ENCODE data around the gene SACM1L.
"Not testable (repeated sequence)": the region's sequence is repeated elsewhere in the genome, so short reads cannot be mapped to it uniquely, and the experiment has no call there.

SACM1L gene

GRCh38 chr3:45690336-45691035 is 1.3 kb downstream of the SACM1L start:
- DNase-seq (ENCODE audit: extremely low read depth, low read depth): no peak
- no peak for TF ChIP-seq CTCF (IDR thresholded peaks at IDR 0.05; ENCODE audit: low read depth, low read length, missing control alignments)
- H3K4me3 ChIP-seq (replicated peaks; ENCODE audit: low read depth, low read length): peak overlapping the region; percentile 68

- no peak overlapping the region; the same call in 1 of the 2 replicates for H3K4me3 ChIP-seq (replicated peaks; ENCODE audit: low read depth, low read length)
- no peak for DNase-seq (ENCODE audit: extremely low read depth, low read depth)
- no peak for TF ChIP-seq CTCF (IDR thresholded peaks at IDR 0.05; ENCODE audit: low read depth, low read length, missing control alignments)
Observed at GRCh38 chr3:45691842-45692241, 2.6 kb downstream of the SACM1L start.

- DNase-seq (ENCODE audit: extremely low read depth, low read depth): no peak
- TF ChIP-seq CTCF (IDR thresholded peaks at IDR 0.05; ENCODE audit: low read depth, low read length, missing control alignments): no peak
- H3K4me3 ChIP-seq (replicated peaks; ENCODE audit: low read depth, low read length): no peak overlapping the region
Observed at GRCh38 chr3:45692866-45693265, 3.7 kb downstream of the SACM1L start.

GRCh38 chr3:45693941-45694521 is 4.8 kb downstream of the SACM1L start:
- DNase-seq (ENCODE audit: extremely low read depth, low read depth): no peak
- no peak for TF ChIP-seq CTCF (IDR thresholded peaks at IDR 0.05; ENCODE audit: low read depth, low read length, missing control alignments)
- H3K4me3 ChIP-seq (replicated peaks; ENCODE audit: low read depth, low read length): no peak overlapping the region

GRCh38 chr3:45695166-45695565 is 6.0 kb downstream of the SACM1L start:
- not testable (repeated sequence) for DNase-seq (ENCODE audit: extremely low read depth, low read depth); H3K4me3 ChIP-seq (replicated peaks; ENCODE audit: low read depth, low read length)

- DNase-seq (ENCODE audit: extremely low read depth, low read depth): no peak
- H3K4me3 ChIP-seq (replicated peaks; ENCODE audit: low read depth, low read length): no peak overlapping the region
- no peak for TF ChIP-seq CTCF (IDR thresholded peaks at IDR 0.05; ENCODE audit: low read depth, low read length, missing control alignments)
Observed at GRCh38 chr3:45700570-45701073, 11.4 kb downstream of the SACM1L start.

GRCh38 chr3:45701172-45701867 is 12.1 kb downstream of the SACM1L start:
- DNase-seq (ENCODE audit: extremely low read depth, low read depth): no peak
- TF ChIP-seq CTCF (IDR thresholded peaks at IDR 0.05; ENCODE audit: low read depth, low read length, missing control alignments): no peak
- no peak overlapping the region for H3K4me3 ChIP-seq (replicated peaks; ENCODE audit: low read depth, low read length)
